Activated B cell treated with CpG ODN at 0.5 μM for 24 hours (primary cell): ENCODE measurements around the gene ZYX. TPM values are rescaled to one million over a fixed set of nuclear protein-coding genes. Genes with fewer than 3 reads are reported as not detected.

Experiments
- ATAC-seq: fragments of 200-7000 bp; cut with Tn5 transposase; one replicate; pipeline ENCODE4 v1.10.0; 2021; ENCODE audit warnings: low read depth, mild to moderate bottlenecking, moderate library complexity
- CTCF ChIA-PET: fragments of 350-600 bp; sonication (Branson Sonifier 250); formaldehyde crosslinking; loops from one replicate; lab custom pipeline; 2021; ENCODE audit warnings: antibody characterized with exemption; lab: Charles Lee
- POLR2A ChIA-PET: fragments of 350-600 bp; sonication (Branson Sonifier 250); formaldehyde crosslinking; loops from one replicate; lab custom pipeline; 2021; ENCODE audit warnings: antibody characterized with exemption; lab: Charles Lee
- DNase-seq: peaks from one replicate; pipeline ENCODE4 v3.0.0; 2022
- H3K27ac Mint-ChIP-seq: one replicate; pipeline ENCODE4 v1.8.0; 2020; ENCODE audit warnings: mixed read lengths
- H3K27me3 Mint-ChIP-seq: one replicate; pipeline ENCODE4 v1.8.0; 2021; ENCODE audit warnings: mixed read lengths
- H3K36me3 Mint-ChIP-seq: one replicate; pipeline ENCODE4 v1.8.0; 2021; ENCODE audit warnings: low read depth, mixed read lengths
- H3K4me1 Mint-ChIP-seq: one replicate; pipeline ENCODE4 v1.8.0; 2021; ENCODE audit warnings: mixed read lengths
- H3K4me3 Mint-ChIP-seq: one replicate; pipeline ENCODE4 v1.8.0; 2020; ENCODE audit warnings: mild to moderate bottlenecking, mixed read lengths
- H3K9me3 Mint-ChIP-seq: one replicate; pipeline ENCODE4 v1.8.0; 2020; ENCODE audit warnings: mixed read lengths
- intact Hi-C: fragments of 100-400 bp; cut with micrococcal nuclease; formaldehyde crosslinking; loops from one replicate; pipeline ENCODE4 v1.15.1; 2024
- total RNA-seq: library from RNA; stranded (reverse); gene quantifications from 2 replicates; pipeline ENCODE4 v1.2.3, GENCODE V29; 2022
- TF ChIP-seq, protein P1 (sequence below): fragments of 200-600 bp; IDR thresholded peaks from one replicate; pipeline ENCODE4 v1.8.0; 2022; ENCODE audit warnings: antibody characterized with exemption, mild to moderate bottlenecking

Gene ZYX
- total RNA-seq, 1 donor from 2014 or later: 101 TPM

DNA sequence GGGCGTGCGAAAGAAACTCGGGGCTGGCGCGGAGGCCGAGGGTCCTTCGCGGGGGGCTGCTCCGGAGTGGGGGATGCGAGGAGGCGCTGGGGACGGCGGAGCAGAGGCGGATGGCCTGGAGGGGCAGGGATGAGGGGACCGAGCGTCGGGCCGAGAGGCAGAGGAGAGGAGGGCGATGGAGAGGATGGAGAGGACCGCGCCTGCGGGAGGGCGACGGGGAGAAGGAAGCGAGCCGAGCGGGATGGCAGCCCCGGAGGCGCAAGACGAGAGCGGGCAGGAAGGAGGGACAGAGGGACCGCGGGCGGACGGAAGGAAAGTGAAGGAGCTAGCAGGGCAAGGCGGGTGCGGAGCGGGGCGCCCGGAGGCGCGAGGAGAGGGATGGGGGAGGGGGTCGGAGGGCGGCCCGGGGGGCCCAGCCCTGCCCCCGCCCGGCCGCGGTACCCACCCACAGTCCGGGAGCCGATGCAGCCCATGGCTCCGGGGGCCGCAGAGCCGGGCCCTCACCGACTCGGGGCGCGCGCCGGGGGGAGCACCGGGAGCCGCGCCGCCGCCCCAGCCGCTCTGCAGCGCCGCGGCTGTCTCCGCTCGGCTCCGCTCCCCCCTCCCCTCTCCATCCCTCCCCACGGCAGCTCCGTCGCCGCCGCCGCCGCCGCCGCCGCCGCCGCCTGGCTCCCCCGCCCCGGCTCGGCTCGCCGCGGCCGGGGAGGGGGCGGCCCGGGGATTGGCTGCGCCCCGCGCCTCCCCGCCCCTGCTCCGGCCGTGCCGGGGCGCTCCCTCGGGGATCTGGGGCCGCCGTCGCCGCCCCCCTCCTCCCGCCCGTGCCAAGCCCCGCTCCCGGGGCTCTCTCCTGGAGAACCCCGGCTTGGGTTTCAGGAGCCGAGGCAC is 18.8 kb upstream of the ZYX start, which contains the start of gene FAM131B:
FAM131B (minus strand) TSS at position 583 of the 885 bp plus-strand sequence; CDS start at position 473, 110 bp downstream.
- Mint-ChIP-seq H3K36me3 (no peaks in the 10 kb centered on the region), H3K4me1 (peaks cover 11% of the 10 kb centered on the region), H3K27ac (peak within 1 kb of the TSS; percentile 6), H3K9me3 (no peaks in the 10 kb centered on the region), H3K27me3 (peaks cover 51% of the 10 kb centered on the region), H3K4me3 (peak within 1 kb of the TSS; percentile 82)
- DNase-seq (no peak), ATAC-seq (peak; percentile 53)
- TF ChIP-seq, protein P1, sequence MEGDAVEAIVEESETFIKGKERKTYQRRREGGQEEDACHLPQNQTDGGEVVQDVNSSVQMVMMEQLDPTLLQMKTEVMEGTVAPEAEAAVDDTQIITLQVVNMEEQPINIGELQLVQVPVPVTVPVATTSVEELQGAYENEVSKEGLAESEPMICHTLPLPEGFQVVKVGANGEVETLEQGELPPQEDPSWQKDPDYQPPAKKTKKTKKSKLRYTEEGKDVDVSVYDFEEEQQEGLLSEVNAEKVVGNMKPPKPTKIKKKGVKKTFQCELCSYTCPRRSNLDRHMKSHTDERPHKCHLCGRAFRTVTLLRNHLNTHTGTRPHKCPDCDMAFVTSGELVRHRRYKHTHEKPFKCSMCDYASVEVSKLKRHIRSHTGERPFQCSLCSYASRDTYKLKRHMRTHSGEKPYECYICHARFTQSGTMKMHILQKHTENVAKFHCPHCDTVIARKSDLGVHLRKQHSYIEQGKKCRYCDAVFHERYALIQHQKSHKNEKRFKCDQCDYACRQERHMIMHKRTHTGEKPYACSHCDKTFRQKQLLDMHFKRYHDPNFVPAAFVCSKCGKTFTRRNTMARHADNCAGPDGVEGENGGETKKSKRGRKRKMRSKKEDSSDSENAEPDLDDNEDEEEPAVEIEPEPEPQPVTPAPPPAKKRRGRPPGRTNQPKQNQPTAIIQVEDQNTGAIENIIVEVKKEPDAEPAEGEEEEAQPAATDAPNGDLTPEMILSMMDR: no peak
- CTCF ChIA-PET: no interaction called here
- POLR2A ChIA-PET: no interaction called here
- intact Hi-C loops: loop anchor here (1.0 kb wide), 2 partner anchors 19 to 122 kb away; partner anchors contain the start of gene ZYX

DNA sequence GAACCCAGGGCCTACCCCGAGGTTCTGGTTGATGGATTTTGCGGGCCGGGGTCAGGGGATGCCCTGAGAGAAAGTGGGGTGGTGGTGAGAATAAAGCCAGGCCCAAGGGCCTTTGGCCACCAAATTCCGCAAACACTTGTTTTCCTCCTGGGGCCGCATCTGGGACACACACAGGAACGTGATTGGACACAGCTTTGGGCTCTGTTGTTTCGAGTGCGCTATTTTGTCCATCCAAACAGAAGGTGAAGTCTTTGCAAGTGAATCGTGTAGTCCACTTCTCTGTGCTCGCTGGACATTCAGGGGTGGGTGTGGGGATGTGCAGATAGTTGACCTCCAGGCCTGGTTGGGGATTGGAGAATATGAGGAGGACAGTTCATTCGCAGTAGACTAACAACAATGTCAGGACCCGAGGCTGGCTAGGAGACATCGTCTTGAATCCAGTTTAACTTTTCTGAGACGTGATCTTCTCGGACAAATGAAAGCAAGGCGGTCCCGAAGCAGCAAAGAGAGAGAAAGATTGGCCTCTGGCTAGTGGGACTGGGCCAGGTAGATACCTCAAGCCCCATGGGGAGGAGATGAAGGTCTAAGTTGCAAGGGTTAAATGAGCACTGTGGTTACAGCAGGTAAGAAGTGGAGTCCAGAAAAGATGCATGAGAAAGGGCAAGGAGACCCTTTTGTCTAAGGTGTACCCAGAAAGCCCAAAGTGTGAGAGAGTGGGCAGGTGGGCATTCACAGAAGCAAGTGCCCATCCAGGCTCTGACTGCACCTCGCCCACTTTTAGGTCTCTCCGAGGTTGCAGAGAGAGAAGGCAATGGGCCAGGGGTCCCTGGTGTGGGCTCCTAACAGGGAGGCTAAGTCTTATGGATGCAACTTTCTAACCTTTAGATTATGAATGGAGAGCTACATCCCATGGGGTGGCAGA is 17.9 kb upstream of the ZYX start:
- Mint-ChIP-seq H3K27me3 (peaks cover 51% of the 10 kb centered on the region), H3K4me1 (peaks cover 11% of the 10 kb centered on the region), H3K4me3 (peak overlapping the region; percentile 67), H3K36me3 (no peaks in the 10 kb centered on the region), H3K9me3 (no peaks in the 10 kb centered on the region), H3K27ac (peak overlapping the region; percentile 6)
- ChIA-PET POLR2A (no interaction called here), CTCF (no interaction called here)
- TF ChIP-seq, protein P1: no peak
- ATAC-seq (no peak), DNase-seq (no peak)
- intact Hi-C loops: loop anchor here (1.0 kb wide), 1 partner anchor 18 kb away; the partner anchor contains the start of gene ZYX

DNA sequence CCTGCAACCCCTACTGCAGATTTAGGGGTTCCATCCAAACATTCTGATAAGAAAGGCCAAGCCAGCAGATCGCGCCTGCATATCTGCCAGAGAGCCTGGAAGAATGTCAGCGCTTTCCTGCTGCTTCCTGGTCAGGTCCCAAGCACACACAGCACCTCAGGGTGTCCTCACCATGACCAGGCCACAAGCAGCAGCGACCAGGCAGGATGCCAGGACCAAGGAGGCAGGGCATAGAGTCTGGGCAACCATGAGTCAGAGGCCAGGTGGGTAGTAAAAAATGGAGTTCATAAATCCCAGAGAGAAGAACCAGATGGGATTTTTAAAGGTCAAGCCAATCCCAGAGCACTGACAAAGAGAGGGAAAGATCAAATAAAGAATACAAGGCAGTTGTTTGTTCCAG is 13.2 kb upstream of the ZYX start:
- no peaks in the 10 kb centered on the region for H3K36me3 Mint-ChIP-seq
- TF ChIP-seq, protein P1: no peak
- H3K27me3 Mint-ChIP-seq: peaks cover 40% of the 10 kb centered on the region
- CTCF ChIA-PET: no interaction called here
- H3K4me3 Mint-ChIP-seq: no peak overlapping the region
- POLR2A ChIA-PET: no interaction called here
- H3K4me1 Mint-ChIP-seq: peaks cover 5% of the 10 kb centered on the region
- ATAC-seq: no peak
- H3K9me3 Mint-ChIP-seq: no peaks in the 10 kb centered on the region
- no peak for DNase-seq
- intact Hi-C loops: no loop called here
- H3K27ac Mint-ChIP-seq: no peak overlapping the region

- ChIA-PET POLR2A (interaction anchor here (0.5 kb wide), 1 partner anchor 10 kb away, joined by 3 read pairs; no protein-coding TSS in a partner anchor), CTCF (interaction anchor here (0.9 kb wide), 1 partner anchor 128 kb away, joined by 3 read pairs; no protein-coding TSS in a partner anchor)
- TF ChIP-seq, protein P1: no peak
- peaks cover 36% of the 10 kb centered on the region for H3K27me3 Mint-ChIP-seq
- H3K27ac Mint-ChIP-seq: no peak overlapping the region
- no peak overlapping the region for H3K4me3 Mint-ChIP-seq
- ATAC-seq (no peak), DNase-seq (no peak)
- intact Hi-C loops: no loop called here
- H3K36me3 Mint-ChIP-seq: no peaks in the 10 kb centered on the region
- no peaks in the 10 kb centered on the region for H3K9me3 Mint-ChIP-seq
- H3K4me1 Mint-ChIP-seq: peaks cover under 1% of the 10 kb centered on the region
Measured at GRCh38 chr7:143368387-143368786, 12.8 kb upstream of the ZYX start.
